Thyroid gland (tissue), 4 donors: ENCODE data around the gene KCNJ9. TPM values are rescaled to one million over a fixed set of nuclear protein-coding genes. Genes with fewer than 3 reads are reported as not detected.

ENCODE experiments used
- DNase-seq, 2 donors: peaks; one replicate each; pipeline ENCODE4 v3.0.0-alpha.2; 2019
- H3K27ac ChIP-seq, 3 donors: fragments of 200-600 bp; sonication (generic); 1 replicate in 2 of 3; 2 replicates in 1 of 3; pipeline ENCODE4 v1.5.1; 2016 to 2019; ENCODE audit warnings: mild to moderate bottlenecking in 1 of 3, moderate library complexity in 1 of 3
- H3K27me3 ChIP-seq: fragments of 200-600 bp; sonication (generic); one replicate; pipeline ENCODE4 v1.5.1; 2019
- H3K36me3 ChIP-seq, 2 donors: fragments of 200-600 bp; sonication (generic); one replicate each; pipeline ENCODE4 v1.5.1; 2016 to 2019
- H3K4me1 ChIP-seq, 2 donors: fragments of 200-600 bp; sonication (generic); one replicate each; pipeline ENCODE4 v1.5.1; 2017 to 2019
- H3K4me3 ChIP-seq, 3 donors: fragments of 200-600 bp; sonication (generic); replicated peaks in 1 of 3; 1 replicate in 2 of 3; 2 replicates in 1 of 3; pipeline ENCODE4 v1.5.1; 2016; ENCODE audit warnings: mild to moderate bottlenecking in 1 of 3
- H3K9me3 ChIP-seq: fragments of 200-600 bp; sonication (generic); one replicate; pipeline ENCODE4 v1.5.1; 2017
- POLR2A ChIP-seq, 2 donors: fragments of 450-650 bp; IDR thresholded peaks; one replicate each; pipeline ENCODE4 v1.6.1; 2017; ENCODE audit warnings: antibody characterized with exemption in 2 of 2, mild to moderate bottlenecking in 2 of 2, moderate library complexity in 1 of 2
- WGBS, 2 donors: methylation state at CpG; one replicate each; pipeline ENCODE4 v1.1.5; 2017; 5-methylcytosine and 5-hydroxymethylcytosine counted together
- intact Hi-C: fragments of 100-400 bp; cut with DNase I; formaldehyde crosslinking; loops from one replicate; pipeline ENCODE4 v1.15.1; 2023
- total RNA-seq, 4 donors: library from RNA; depleted of rRNA; stranded (reverse); fragments of >200 nt; gene quantifications; one replicate each; pipeline ENCODE4 v1.2.3, GENCODE V29; 2016
- TF ChIP-seq, protein P1 (sequence below), 6 experiments: fragments of 200-600 bp in 3 of 6; fragments of 450-650 bp in 3 of 6; sonication (generic) in 3 of 6; IDR thresholded peaks; one replicate each; pipeline ENCODE4 v1.5.1; 2016 to 2019; ENCODE audit warnings: antibody characterized with exemption in 6 of 6, mild to moderate bottlenecking in 2 of 6, inconsistent platforms in 1 of 6, moderate library complexity in 1 of 6

The KCNJ9 gene
- total RNA-seq, 4 donors from 2014 or later, result not detected

- no peak overlapping the region for H3K4me3 ChIP-seq
- H3K36me3 ChIP-seq, result peaks cover 15 to 19% of the 10 kb centered on the region in 2 donors
- no peak for TF ChIP-seq POLR2A (IDR thresholded peaks at IDR 0.05)
- TF ChIP-seq, protein P1, sequence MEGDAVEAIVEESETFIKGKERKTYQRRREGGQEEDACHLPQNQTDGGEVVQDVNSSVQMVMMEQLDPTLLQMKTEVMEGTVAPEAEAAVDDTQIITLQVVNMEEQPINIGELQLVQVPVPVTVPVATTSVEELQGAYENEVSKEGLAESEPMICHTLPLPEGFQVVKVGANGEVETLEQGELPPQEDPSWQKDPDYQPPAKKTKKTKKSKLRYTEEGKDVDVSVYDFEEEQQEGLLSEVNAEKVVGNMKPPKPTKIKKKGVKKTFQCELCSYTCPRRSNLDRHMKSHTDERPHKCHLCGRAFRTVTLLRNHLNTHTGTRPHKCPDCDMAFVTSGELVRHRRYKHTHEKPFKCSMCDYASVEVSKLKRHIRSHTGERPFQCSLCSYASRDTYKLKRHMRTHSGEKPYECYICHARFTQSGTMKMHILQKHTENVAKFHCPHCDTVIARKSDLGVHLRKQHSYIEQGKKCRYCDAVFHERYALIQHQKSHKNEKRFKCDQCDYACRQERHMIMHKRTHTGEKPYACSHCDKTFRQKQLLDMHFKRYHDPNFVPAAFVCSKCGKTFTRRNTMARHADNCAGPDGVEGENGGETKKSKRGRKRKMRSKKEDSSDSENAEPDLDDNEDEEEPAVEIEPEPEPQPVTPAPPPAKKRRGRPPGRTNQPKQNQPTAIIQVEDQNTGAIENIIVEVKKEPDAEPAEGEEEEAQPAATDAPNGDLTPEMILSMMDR (IDR thresholded peaks at IDR 0.05), result no peak
- intact Hi-C loops, result loop anchor here (10.0 kb wide), 2 partner anchors 171 to 189 kb away; partner anchors contain the start of genes PEX19 and TAGLN2
- no peak for DNase-seq
- no peak overlapping the region for H3K27ac ChIP-seq
- H3K4me1 ChIP-seq, result peaks cover 16 to 29% of the 10 kb centered on the region in 2 donors
- no peaks in the 10 kb centered on the region for H3K9me3 ChIP-seq
- no peaks in the 10 kb centered on the region for H3K27me3 ChIP-seq
- WGBS, 2 donors, result 94 to 98% methylated on average over 2 to 4 of the region's 4 CpGs
These were observed 14.2 kb downstream of the KCNJ9 start for GRCh38 chr1:160095382-160096105.

DNA sequence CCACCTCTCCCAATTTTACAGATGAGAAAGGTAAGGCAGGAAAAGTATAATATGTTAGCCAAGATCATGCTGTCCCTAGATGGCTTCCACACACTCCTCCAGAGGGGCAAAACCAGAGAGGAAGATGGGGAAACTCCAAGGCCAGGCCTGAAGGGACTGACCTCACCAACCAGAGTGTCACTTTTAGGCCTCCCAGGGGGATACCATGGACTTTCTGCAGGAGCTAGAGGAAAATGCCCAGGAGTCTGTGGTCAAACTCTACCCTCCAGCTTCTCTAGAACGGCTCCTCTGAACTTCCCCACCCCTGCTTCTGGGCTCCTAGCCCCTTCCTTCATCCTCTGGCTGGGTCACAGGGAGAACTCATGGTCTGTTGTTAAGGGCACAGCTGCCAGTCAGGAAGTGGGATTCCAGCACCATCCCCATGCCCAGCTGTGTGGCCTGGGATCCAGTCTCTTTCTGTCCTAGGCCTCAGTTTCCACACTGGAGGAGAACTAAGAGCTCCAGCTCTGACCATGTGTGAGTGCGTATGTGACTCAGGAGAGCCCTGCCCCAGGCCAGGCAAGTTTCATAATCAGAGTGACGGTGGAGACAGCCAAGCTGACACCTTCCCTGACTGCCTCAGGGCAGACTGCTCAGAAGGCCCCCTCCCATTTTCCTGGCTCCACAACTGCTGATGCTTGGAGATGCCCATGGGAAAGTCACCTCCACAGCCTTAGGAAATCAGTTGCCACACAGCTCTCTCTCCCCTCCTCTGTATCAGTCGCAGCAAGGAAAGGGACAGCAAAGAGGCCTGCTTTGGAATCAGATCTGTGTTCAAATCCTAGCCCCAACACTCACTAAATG, 15.2 kb downstream of the KCNJ9 start:
- no peak overlapping the region for H3K4me3 ChIP-seq
- no peak overlapping the region for H3K27ac ChIP-seq
- no peaks in the 10 kb centered on the region for H3K27me3 ChIP-seq
- intact Hi-C loops, result loop anchor here (10.0 kb wide), 2 partner anchors 172 to 188 kb away; partner anchors contain the start of genes PEX19 and TAGLN2
- DNase-seq, result no peak
- no peaks in the 10 kb centered on the region for H3K9me3 ChIP-seq
- TF ChIP-seq POLR2A (IDR thresholded peaks at IDR 0.05), result no peak
- TF ChIP-seq, protein P1 (IDR thresholded peaks at IDR 0.05), result no peak
- H3K36me3 ChIP-seq, result peaks cover 10 to 15% of the 10 kb centered on the region in 2 donors
- 66 to 85% methylated on average over 3 to 4 of the region's 4 CpGs for WGBS, 2 donors
- H3K4me1 ChIP-seq, result peaks cover 20 to 38% of the 10 kb centered on the region in 2 donors

DNA sequence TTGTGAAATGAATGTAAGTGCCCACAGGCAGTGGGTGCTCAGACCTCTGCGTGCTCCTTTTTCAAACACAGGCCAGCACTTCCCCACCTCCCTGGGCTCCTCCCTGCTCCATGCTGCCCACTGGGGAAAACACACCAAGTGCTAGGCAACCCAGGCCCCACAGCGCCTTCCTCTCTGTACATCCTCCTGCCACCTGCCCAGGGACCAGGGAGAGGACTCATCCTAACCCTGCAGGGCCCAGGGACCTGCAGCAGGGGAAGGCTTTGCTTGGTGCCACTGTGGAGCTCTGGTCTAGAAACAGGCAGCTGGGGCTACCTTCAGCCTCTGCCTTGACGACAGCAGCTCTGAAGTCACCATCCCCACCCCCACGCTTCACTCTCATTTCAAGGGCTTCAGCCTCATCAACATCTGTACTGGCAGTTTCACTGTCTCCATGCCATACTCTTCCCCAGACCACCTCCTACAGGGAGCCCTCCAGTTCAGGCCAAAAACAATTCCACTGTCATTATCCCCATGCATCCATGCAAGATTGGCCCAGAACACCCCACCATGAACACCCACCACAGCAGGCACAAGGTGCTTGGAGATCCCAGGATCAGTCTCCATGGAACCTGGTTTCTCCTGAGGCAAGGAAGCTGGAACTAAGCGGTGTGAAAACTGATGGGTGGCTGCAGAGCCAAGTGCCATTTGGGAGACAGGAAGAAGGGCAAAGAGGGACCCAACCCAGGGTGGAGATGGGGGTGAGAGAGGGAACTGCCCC, 16.0 kb downstream of the KCNJ9 start:
- H3K4me1 ChIP-seq, result peaks cover 26 to 46% of the 10 kb centered on the region in 2 donors
- H3K27me3 ChIP-seq, result no peaks in the 10 kb centered on the region
- intact Hi-C loops, result loop anchor here (10.0 kb wide), 2 partner anchors 173 to 187 kb away; partner anchors contain the start of genes PEX19 and TAGLN2
- H3K27ac ChIP-seq, result peak overlapping the region in 2 of 3 donors; percentile 72 to 79
- 63 to 72% methylated on average over 5 of the region's 5 CpGs for WGBS, 2 donors
- TF ChIP-seq POLR2A (IDR thresholded peaks at IDR 0.05), result no peak
- TF ChIP-seq, protein P1 (IDR thresholded peaks at IDR 0.05), result no peak
- DNase-seq, result no peak
- no peaks in the 10 kb centered on the region for H3K9me3 ChIP-seq
- peak overlapping the region in 2 of 3 donors; percentile 50 to 65 for H3K4me3 ChIP-seq
- H3K36me3 ChIP-seq, result peaks cover 2 to 7% of the 10 kb centered on the region in 2 donors

- 2 to 24% methylated on average over 5 to 29 of the region's 64 CpGs for WGBS, 2 donors
- peak in 1 of 2 donors; percentile 22 for TF ChIP-seq POLR2A (IDR thresholded peaks at IDR 0.05)
- TF ChIP-seq, protein P1 (IDR thresholded peaks at IDR 0.05), result no peak
- H3K36me3 ChIP-seq, result peaks cover 0 to 5% of the 10 kb centered on the region in 2 donors
- peak; percentile 94 to 95 for DNase-seq
- intact Hi-C loops, result loop anchor here (10.0 kb wide), 2 partner anchors 173 to 187 kb away; partner anchors contain the start of genes PEX19 and TAGLN2
- no peaks in the 10 kb centered on the region for H3K27me3 ChIP-seq
- H3K4me3 ChIP-seq, result peak within 1 kb of the TSS; percentile 50 to 75 (median 65)
- peaks cover 31 to 55% of the 10 kb centered on the region in 2 donors for H3K4me1 ChIP-seq
- H3K9me3 ChIP-seq, result no peaks in the 10 kb centered on the region
- H3K27ac ChIP-seq, result peak within 1 kb of the TSS; percentile 93 to 97 (median 96)
These were observed 16.8 kb downstream of the KCNJ9 start, which contains the start of gene IGSF8 for GRCh38 chr1:160097911-160098851. TSS of gene IGSF8 (minus strand) at chr1:160098619. CDS start at chr1:160098472, 147 bp downstream.
